HL-60 (cell line): ENCODE results near the gene FOXRED2.
"Not testable (repeated sequence)": the region's sequence is repeated elsewhere in the genome, so short reads cannot be mapped to it uniquely, and the experiment has no call there.

Source experiments
- DNase-seq, 2 experiments: peaks; one replicate each; pipeline ENCODE4 v3.0.0-alpha.2; 2010 to 2020; ENCODE audit warnings: low read depth in 1 of 2, low spot score in 1 of 2
- H3K27ac ChIP-seq: fragments of 250-450 bp; sonication (Bioruptor Pico); replicated peaks from 2 replicates; pipeline ENCODE4 v1.5.1; 2020; ENCODE audit warnings: mild to moderate bottlenecking, moderate library complexity
- H3K27me3 ChIP-seq: fragments of 250-450 bp; sonication (Bioruptor Pico); 2 replicates; pipeline ENCODE4 v1.5.1; 2021; ENCODE audit warnings: mild to moderate bottlenecking, moderate library complexity; ENCODE audit not compliant: insufficient read depth, poor library complexity, severe bottlenecking
- H3K4me3 ChIP-seq: replicated peaks from 2 replicates; pipeline ENCODE4 v1.5.1; 2011; ENCODE audit warnings: mild to moderate bottlenecking, control low read depth, low read length; ENCODE audit not compliant: insufficient read depth
- CTCF ChIP-seq: IDR thresholded peaks from one replicate; pipeline ENCODE4 v1.5.1; 2011; ENCODE audit warnings: low read length, control low read depth, inconsistent platforms; ENCODE audit not compliant: insufficient read depth
- GABPA ChIP-seq: IDR thresholded peaks from 2 replicates; pipeline ENCODE4 v1.6.1; 2012; ENCODE audit warnings: low read depth
- POLR2AphosphoS5 ChIP-seq: IDR thresholded peaks from 2 replicates; pipeline ENCODE4 v1.6.1; 2012; ENCODE audit warnings: low read depth
- REST ChIP-seq: IDR thresholded peaks from 2 replicates; pipeline ENCODE4 v1.6.1; 2012; ENCODE audit warnings: low read depth; ENCODE audit not compliant: insufficient replicate concordance
- SPI1 ChIP-seq: IDR thresholded peaks from 2 replicates; pipeline ENCODE4 v1.6.1; 2012; ENCODE audit warnings: low read depth, mild to moderate bottlenecking, borderline replicate concordance

FOXRED2 gene

GRCh38 chr22:36452978-36453607, 53.7 kb downstream of the FOXRED2 start:
- TF ChIP-seq SPI1: peak; percentile 57; the same call in 1 of the 2 replicates
- H3K4me3 ChIP-seq, H3K27me3 ChIP-seq: not testable (repeated sequence)
- peak overlapping the region; percentile 70 for H3K27ac ChIP-seq
- DNase-seq: peak in 1 of 2 experiments; percentile 32

GRCh38 chr22:36452250-36452977, 54.4 kb downstream of the FOXRED2 start:
- no peak for TF ChIP-seq SPI1
- TF ChIP-seq GABPA: no peak
- TF ChIP-seq REST: no peak
- TF ChIP-seq CTCF: no peak
- no peak for TF ChIP-seq POLR2AphosphoS5
- peak overlapping the region; percentile 70 for H3K27ac ChIP-seq
- no peaks in the 10 kb centered on the region for H3K27me3 ChIP-seq
- H3K4me3 ChIP-seq: no peak overlapping the region
- DNase-seq: peak in 1 of 2 experiments; percentile 36

GRCh38 chr22:36450923-36451322, 55.9 kb downstream of the FOXRED2 start:
- H3K4me3 ChIP-seq, DNase-seq, H3K27me3 ChIP-seq: not testable (repeated sequence)
- H3K27ac ChIP-seq: peak overlapping the region; percentile 67

- Histone ChIP-seq H3K27me3 (no peaks in the 10 kb centered on the region), H3K4me3 (no peak overlapping the region), H3K27ac (no peak overlapping the region; the same call in 1 of the 2 replicates)
- DNase-seq: no peak
- no peak for TF ChIP-seq REST
- TF ChIP-seq SPI1: no peak
- no peak for TF ChIP-seq GABPA
- TF ChIP-seq POLR2AphosphoS5: no peak
- TF ChIP-seq CTCF: no peak
Observed at GRCh38 chr22:36449596-36450175, 57.2 kb downstream of the FOXRED2 start.
